NCI-H510A treated with DMSO at 0.1 percent for 48 hours (cell line): ENCODE measurements around the gene TPO.
"Not testable (repeated sequence)": the region's sequence is repeated elsewhere in the genome, so short reads cannot be mapped to it uniquely, and the experiment has no call there.

Source experiments
- DNase-seq: peaks from one replicate; lab custom pipeline; 2025; lab: John Stamatoyannopoulos, UW

The TPO gene

GRCh38 chr2:1413156-1413710 lies at the start of gene TPO:
Gene TPO, plus strand, starts transcription at chr2:1413463. Its CDS starts 946 bp downstream, at chr2:1414409.
- no peak for DNase-seq

- peak; percentile 42 for DNase-seq
Observed at GRCh38 chr2:1366546-1367134, 46.6 kb upstream of the TPO start.

- DNase-seq, result no peak
Observed at GRCh38 chr2:1367601-1368000, 45.7 kb upstream of the TPO start.

GRCh38 chr2:1369905-1370304 lies 43.4 kb upstream of the TPO start:
- DNase-seq, result no peak

- DNase-seq, result no peak
Observed at GRCh38 chr2:1370461-1370860, 42.8 kb upstream of the TPO start.

- DNase-seq, result no peak
Observed at GRCh38 chr2:1371082-1371481, 42.2 kb upstream of the TPO start.

DNA sequence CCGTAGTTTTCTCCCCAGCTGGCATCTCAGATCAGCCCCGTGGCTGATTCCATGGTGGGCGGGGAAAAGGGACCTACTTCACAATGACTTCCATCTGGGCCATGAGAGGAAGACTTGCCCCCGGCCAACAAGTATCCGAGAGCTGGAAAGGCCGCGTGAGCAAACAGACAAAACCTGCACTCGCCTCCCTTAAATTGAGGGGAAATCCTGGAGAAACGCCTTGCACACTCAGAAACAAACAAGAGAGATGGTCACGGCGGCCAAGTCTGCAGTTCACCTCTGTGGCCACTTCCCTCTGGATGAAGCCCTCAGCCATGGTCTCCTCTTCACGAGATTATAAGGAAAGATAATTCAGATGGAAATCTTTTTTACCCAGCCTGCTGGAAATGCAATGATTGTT lies 39.4 kb upstream of the TPO start:
- no peak for DNase-seq

DNA sequence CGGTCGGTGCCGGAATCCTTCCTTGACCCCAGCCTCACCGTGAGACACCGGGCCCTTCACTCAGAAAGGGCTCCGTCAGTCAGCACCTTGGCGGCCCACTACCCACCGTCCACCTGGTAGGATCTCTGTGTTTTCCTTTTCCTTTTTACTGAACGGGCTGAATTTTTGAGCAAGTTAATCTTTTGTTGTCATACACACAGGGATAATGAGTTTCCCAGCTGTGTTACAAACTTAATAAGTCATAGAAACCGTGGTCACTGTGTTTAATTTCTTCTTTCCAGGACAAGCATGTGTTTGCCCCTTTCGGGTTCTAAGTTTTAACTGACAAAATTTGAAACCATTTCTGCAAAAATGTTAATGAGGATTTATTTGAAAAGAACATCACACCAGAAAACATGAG lies 39.0 kb upstream of the TPO start:
- no peak for DNase-seq

DNA sequence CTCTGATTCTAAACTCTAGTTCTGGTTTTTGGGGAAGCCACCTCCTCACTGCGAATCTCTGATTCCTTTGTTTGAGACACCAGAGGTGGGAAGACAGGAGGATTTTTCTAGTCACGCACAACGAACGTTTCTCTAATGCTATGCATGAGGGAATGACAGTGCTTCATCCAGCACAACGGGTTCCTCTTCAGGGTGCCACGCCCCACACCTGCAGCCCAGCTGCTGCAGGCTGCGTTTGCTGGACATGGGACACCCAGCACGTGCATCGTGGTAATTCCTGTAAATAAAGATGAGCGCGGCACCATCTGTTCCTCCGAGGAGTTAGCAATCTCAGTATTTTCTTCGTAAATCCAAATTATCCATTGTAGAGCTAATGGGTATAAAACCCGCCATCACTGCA lies 37.5 kb upstream of the TPO start:
- DNase-seq, result peak; percentile 18

GRCh38 chr2:1377473-1377872 lies 35.8 kb upstream of the TPO start:
- DNase-seq, result no peak

GRCh38 chr2:1378456-1379150 lies 34.7 kb upstream of the TPO start:
- no peak for DNase-seq

DNA sequence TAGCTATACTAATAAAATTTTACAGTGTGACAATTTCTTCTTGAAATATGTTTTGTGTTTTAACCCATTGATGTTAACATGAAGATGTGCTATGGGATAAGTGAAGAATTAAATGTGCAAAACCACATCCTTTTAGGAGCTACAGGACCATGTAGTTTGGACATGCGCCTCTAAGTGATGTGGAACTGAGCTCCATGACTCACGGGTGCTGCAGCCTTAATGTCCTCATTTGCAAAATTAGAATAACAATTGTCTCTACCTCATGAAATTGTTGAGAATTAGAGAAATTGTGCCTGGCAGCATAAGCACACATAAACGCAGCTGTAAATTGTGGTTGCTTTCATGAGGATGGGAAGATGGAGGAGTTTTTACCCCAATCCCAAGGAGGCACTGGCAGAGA lies 31.6 kb upstream of the TPO start:
- DNase-seq, result no peak

- peak; percentile 8 for DNase-seq
Observed at GRCh38 chr2:1387954-1388725, 25.1 kb upstream of the TPO start.

DNA sequence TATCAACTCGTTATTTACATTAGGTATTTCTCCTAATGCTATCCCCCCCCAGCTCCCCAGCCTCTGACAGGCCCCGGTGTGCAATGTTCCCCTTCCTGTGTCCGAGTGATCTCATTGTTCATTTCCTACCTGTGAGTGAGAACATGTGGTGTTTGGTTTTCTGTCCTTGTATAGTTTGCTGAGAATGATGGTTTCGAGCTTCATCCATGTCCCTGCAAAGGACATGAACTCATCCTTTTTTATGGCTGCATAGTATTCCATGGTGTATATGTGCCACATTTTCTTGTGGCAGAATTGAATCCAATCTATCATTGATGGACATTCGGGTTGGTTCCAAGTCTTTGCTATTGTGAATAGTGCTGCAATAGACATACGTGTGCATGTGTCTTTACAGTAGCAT lies 23.1 kb upstream of the TPO start:
- DNase-seq, result not testable (repeated sequence)

DNA sequence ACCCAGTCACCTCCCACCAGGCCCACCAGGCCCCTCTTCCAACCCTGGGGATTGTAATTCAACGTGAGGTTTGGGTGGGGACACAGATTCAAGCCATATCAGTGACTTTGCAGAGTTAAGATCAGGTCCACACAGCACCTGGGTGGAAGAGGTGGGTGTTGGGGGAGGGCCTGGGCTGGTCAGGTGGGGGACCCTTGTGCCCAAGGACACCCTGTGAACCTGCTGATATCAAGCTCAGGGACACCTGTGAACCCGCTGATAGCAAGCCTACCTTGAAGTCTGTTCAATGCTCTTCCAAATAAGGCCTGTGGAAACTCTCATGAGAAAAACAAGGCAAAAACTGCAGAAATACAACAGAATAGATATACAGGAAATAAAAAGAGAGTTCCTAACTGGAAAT lies 19.9 kb upstream of the TPO start:
- DNase-seq, result no peak

- DNase-seq, result no peak
Observed at GRCh38 chr2:1394709-1395408, 18.4 kb upstream of the TPO start.

DNA sequence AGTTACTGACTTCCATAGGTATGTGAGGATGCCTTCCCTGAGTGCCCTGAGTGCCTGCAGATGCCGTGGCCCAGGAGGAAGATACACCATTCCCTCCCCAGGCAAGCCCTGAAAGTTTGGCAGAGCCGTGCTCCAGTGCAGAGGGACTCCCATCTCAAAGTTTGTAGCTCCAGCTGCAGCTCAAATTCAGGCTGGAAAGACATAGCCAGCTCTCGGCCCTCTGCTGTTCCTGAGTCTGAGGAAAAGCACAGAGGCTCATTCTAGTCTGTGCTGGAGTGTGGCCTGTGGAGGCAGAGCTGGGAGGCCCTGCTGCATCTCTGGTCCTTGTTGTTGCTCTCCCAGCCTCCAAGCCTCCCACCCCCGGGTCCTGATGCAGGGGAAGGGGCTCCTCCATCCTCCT lies 15.9 kb upstream of the TPO start:
- DNase-seq, result no peak

GRCh38 chr2:1398191-1398590 lies 15.1 kb upstream of the TPO start:
- DNase-seq, result no peak

DNA sequence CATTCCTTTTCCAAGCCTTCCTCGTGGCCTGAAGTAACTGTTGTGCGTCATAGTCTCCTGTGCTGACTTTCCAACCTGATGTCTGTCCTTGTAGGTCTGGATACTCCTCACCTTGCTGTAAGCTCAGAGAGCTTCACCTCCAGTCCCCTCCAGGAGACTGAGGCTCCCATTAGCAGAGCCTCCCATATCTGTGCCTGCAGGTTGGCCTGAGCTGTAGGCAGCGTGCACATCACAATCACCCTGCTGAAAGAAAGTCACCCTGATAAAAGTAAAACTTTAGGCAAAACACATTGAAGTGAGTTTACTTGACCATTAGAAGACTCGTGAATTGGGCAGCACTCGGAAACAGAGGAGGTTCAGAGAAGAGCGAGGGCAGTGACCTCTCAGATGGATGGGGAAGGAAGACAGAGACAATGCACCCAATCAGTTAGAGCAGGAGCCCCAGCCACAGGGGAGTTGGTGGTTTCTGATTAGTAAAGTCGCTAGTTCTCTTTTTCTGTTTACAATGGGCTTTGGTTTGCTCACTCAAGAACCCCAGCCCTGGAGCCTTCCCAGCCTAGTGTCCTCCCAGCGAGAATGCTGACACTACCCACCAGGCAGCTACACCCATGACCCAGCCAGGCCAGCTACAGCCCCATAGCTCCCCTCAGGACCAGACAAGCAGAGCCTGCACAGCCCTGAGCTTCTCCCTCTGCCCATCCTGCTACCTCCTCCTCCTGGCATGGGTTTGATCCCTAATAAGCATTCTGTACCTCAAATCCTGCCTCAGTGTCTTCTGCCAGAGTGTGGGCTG lies 12.1 kb upstream of the TPO start:
- DNase-seq, result no peak

DNA sequence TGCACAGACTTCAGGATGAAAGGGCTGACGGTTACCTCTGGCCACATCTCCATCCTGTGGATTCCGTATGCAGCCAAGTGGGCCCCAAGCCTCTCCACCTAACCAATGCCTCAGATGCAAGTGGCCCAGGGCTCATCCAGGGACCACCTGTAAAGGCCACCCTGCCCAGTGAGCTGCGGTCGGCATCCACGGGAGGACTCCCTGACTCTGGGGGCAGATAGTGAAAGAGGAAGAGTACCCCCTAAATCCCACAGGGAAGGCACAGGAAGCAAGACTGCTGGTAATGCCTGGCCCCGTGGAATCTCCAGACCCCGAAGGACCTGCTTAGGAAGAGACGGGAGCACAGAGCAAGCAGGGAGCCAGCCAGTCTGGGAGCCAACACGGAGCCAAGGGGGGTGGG lies 11.2 kb upstream of the TPO start:
- DNase-seq, result no peak

- DNase-seq, result no peak
Observed at GRCh38 chr2:1403565-1403964, 9.7 kb upstream of the TPO start.

- DNase-seq, result no peak
Observed at GRCh38 chr2:1405124-1405523, 8.1 kb upstream of the TPO start.
